Activated CD8-positive, alpha-beta T cell treated with anti-CD3 and anti-CD28 coated beads for 36 hours (primary cell): ENCODE results near the gene ADAM10. TPM values are rescaled to one million over a fixed set of nuclear protein-coding genes. Genes with fewer than 3 reads are reported as not detected.

ENCODE experiments used
- ATAC-seq: fragments of 200-7000 bp; cut with Tn5 transposase; one replicate; pipeline ENCODE4 v1.10.0; 2021; ENCODE audit warnings: mild to moderate bottlenecking, moderate library complexity
- CTCF ChIA-PET: fragments of 350-600 bp; sonication (Branson Sonifier 250); formaldehyde crosslinking; loops from one replicate; lab custom pipeline; 2021; ENCODE audit warnings: antibody characterized with exemption; lab: Charles Lee
- POLR2A ChIA-PET: fragments of 350-600 bp; sonication (Branson Sonifier 250); formaldehyde crosslinking; loops from one replicate; lab custom pipeline; 2021; ENCODE audit warnings: antibody characterized with exemption; lab: Charles Lee
- DNase-seq: peaks from one replicate; pipeline ENCODE4 v3.0.0-alpha.2; 2020
- H3K27ac Mint-ChIP-seq: one replicate; pipeline ENCODE4 v1.8.0; 2021; ENCODE audit warnings: mild to moderate bottlenecking, mixed read lengths
- H3K27me3 Mint-ChIP-seq: one replicate; pipeline ENCODE4 v1.8.0; 2021; ENCODE audit warnings: mixed read lengths
- H3K36me3 Mint-ChIP-seq: one replicate; pipeline ENCODE4 v1.8.0; 2021; ENCODE audit warnings: low read depth, mixed read lengths
- H3K4me1 Mint-ChIP-seq: one replicate; pipeline ENCODE4 v1.8.0; 2021; ENCODE audit warnings: low read depth, mixed read lengths
- H3K4me3 Mint-ChIP-seq: one replicate; pipeline ENCODE4 v1.8.0; 2021; ENCODE audit warnings: mild to moderate bottlenecking, moderate library complexity, mixed read lengths
- H3K9me3 Mint-ChIP-seq: one replicate; pipeline ENCODE4 v1.8.0; 2021; ENCODE audit warnings: mixed read lengths
- intact Hi-C: fragments of 100-400 bp; cut with micrococcal nuclease; formaldehyde crosslinking; loops from one replicate; pipeline ENCODE4 v1.10.0; 2022
- total RNA-seq, 2 experiments: library from RNA; stranded (reverse); gene quantifications; one replicate each; pipeline ENCODE4 v1.2.3, GENCODE V29; 2021
- TF ChIP-seq, protein P1 (sequence below): fragments of 200-600 bp; IDR thresholded peaks from one replicate; pipeline ENCODE4 v1.8.0; 2022; ENCODE audit warnings: antibody characterized with exemption, mild to moderate bottlenecking

The ADAM10 gene
- total RNA-seq, 2 experiments from 2014 or later: 76.4 to 79.4 TPM

DNA sequence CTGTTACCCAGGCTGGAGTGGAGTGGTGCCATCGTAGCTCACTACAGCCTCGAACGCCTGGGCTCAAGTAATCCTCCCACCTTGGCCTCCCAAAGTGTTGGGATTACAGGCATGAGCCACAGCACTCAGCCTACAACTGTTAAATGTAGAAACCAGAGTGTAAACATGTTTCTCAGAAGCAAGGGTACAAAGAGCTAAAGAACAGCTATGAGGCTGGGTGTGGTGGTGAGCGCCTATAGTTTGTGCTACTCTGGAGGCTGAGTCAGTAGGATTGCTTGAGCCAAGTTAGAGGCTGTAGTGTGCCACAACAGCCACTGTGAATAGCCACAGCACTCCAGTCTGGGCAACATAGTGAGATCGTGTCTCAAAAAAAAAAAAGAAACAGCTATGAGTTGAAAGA is 16.8 kb upstream of the ADAM10 start:
- Mint-ChIP-seq H3K4me1 (peaks cover 13% of the 10 kb centered on the region), H3K36me3 (peaks cover 1% of the 10 kb centered on the region), H3K27ac (no peak overlapping the region), H3K27me3 (no peaks in the 10 kb centered on the region), H3K9me3 (peaks cover 10% of the 10 kb centered on the region), H3K4me3 (no peak overlapping the region)
- ATAC-seq (no peak), DNase-seq (no peak)
- TF ChIP-seq, protein P1, sequence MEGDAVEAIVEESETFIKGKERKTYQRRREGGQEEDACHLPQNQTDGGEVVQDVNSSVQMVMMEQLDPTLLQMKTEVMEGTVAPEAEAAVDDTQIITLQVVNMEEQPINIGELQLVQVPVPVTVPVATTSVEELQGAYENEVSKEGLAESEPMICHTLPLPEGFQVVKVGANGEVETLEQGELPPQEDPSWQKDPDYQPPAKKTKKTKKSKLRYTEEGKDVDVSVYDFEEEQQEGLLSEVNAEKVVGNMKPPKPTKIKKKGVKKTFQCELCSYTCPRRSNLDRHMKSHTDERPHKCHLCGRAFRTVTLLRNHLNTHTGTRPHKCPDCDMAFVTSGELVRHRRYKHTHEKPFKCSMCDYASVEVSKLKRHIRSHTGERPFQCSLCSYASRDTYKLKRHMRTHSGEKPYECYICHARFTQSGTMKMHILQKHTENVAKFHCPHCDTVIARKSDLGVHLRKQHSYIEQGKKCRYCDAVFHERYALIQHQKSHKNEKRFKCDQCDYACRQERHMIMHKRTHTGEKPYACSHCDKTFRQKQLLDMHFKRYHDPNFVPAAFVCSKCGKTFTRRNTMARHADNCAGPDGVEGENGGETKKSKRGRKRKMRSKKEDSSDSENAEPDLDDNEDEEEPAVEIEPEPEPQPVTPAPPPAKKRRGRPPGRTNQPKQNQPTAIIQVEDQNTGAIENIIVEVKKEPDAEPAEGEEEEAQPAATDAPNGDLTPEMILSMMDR: no peak
- ChIA-PET CTCF (interaction anchor here (1.0 to 1.3 kb wide), 2 partner anchors 17 to 538 kb away, joined by 4 to 5 read pairs; partner anchors contain the start of gene ADAM10), POLR2A (no interaction called here)
- intact Hi-C loops: no loop called here

DNA sequence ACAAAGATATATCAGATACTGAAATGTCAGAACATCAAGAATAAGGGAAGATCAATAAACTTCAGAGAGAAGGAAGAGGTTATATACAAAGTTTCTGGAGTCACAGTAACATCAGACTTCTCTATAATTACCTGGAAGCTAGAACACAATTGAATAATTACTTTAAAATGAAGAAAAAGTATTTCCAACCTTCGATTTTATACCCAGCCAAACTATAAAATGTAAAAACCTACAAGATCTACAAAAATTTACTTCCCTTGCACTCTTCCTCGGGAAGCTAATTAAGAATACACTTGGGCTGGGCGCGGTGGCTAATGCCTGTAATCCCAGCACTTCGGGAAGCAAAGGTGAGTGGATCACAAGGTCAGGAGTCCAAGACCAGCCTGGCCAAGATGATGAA is 15.0 kb upstream of the ADAM10 start:
- Mint-ChIP-seq H3K27ac (no peak overlapping the region), H3K36me3 (peaks cover 1% of the 10 kb centered on the region), H3K9me3 (peaks cover 10% of the 10 kb centered on the region), H3K4me3 (no peak overlapping the region), H3K4me1 (peaks cover 5% of the 10 kb centered on the region), H3K27me3 (no peaks in the 10 kb centered on the region)
- DNase-seq (no peak), ATAC-seq (no peak)
- intact Hi-C loops: no loop called here
- TF ChIP-seq, protein P1: no peak
- POLR2A ChIA-PET: no interaction called here
- CTCF ChIA-PET: no interaction called here

DNA sequence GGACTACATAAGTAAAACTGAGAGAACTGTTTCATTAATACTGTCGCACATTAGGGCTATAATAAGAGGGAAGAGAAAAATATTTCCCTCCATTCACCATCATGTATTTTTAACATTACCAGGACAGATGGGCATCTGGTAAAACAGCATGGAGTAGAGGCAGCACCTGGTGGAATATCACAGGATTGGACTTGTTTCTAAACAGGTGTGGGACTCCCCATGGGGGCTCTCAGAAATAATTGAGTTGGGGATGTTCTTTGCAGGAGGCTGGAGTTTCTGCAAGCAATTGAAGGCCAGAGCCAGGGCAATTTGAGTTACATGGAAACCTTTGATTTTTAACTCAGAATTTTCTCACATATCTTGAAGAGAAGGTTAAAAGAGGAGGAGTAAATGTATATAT is 13.2 kb upstream of the ADAM10 start:
- no peaks in the 10 kb centered on the region for H3K27me3 Mint-ChIP-seq
- DNase-seq (no peak), ATAC-seq (no peak)
- TF ChIP-seq, protein P1: no peak
- H3K36me3 Mint-ChIP-seq: peaks cover 1% of the 10 kb centered on the region
- ChIA-PET POLR2A (no interaction called here), CTCF (no interaction called here)
- no peak overlapping the region for H3K27ac Mint-ChIP-seq
- H3K9me3 Mint-ChIP-seq: peaks cover 10% of the 10 kb centered on the region
- H3K4me3 Mint-ChIP-seq: no peak overlapping the region
- H3K4me1 Mint-ChIP-seq: peaks cover 5% of the 10 kb centered on the region
- intact Hi-C loops: no loop called here

DNA sequence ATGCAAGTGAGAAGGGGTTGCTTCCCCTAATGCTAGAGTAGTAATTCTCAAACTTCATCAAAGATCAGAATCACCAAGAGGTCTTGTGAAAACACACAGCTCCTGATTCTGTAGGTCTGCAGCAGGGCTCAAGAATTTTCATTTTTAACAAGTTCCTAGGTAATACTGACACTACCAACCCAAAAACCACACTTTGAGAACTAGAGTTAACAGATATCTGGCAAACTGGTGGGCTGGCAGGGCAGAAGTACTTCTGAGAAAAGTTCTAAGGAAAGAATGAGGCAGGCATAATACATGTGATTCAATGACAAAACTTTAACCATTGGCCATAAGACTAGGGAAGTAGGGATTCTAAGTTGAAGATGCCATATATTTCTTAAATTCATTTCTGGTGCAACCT is 12.8 kb upstream of the ADAM10 start:
- Mint-ChIP-seq H3K27me3 (no peaks in the 10 kb centered on the region), H3K27ac (no peak overlapping the region), H3K4me1 (peaks cover 5% of the 10 kb centered on the region), H3K36me3 (peaks cover 1% of the 10 kb centered on the region), H3K9me3 (peaks cover 10% of the 10 kb centered on the region), H3K4me3 (no peak overlapping the region)
- DNase-seq: no peak
- intact Hi-C loops: no loop called here
- TF ChIP-seq, protein P1: no peak
- ATAC-seq: no peak
- ChIA-PET CTCF (no interaction called here), POLR2A (interaction anchor here (1.2 kb wide), 1 partner anchor 12 kb away, joined by 3 read pairs; no protein-coding TSS in a partner anchor)

DNA sequence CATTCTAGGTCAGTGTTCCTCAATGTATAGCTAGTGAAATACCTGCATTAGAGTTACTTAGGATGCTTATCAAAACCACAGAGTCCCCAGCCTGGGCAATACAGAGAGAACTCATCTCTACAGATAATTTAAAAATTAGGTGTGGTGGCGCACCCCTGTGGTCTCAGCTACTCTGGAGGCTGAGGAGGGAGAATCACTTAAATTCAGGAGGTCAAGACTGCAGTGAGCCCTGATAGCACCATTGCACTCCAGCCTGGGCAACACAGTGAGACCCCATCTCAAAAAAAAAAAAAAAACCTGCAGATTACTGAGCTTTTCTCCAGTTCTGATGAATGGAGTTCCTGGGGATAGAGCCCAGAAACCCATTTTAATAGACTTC is 11.5 kb upstream of the ADAM10 start:
- Mint-ChIP-seq H3K36me3 (peaks cover 1% of the 10 kb centered on the region), H3K4me3 (no peak overlapping the region), H3K4me1 (peaks cover 5% of the 10 kb centered on the region), H3K27ac (no peak overlapping the region), H3K27me3 (no peaks in the 10 kb centered on the region), H3K9me3 (peaks cover 10% of the 10 kb centered on the region)
- ATAC-seq (peak; percentile 45), DNase-seq (peak; percentile 48)
- TF ChIP-seq, protein P1: no peak
- CTCF ChIA-PET: interaction anchor here (0.9 to 1.8 kb wide), 5 partner anchors 10 to 533 kb away, joined by 3 to 8 read pairs (median 4); partner anchors contain the start of genes ADAM10 and MINDY2
- POLR2A ChIA-PET: interaction anchor here (1.2 to 1.6 kb wide), 2 partner anchors 10 to 11 kb away, joined by 3 to 6 read pairs; partner anchors contain the start of gene MINDY2
- intact Hi-C loops: no loop called here
